Uterus (tissue), 2 donors: ENCODE data around the gene YJEFN3.

Experiments used
- CTCF ChIP-seq, 4 experiments: fragments of 200-600 bp in 2 of 4; fragments of 450-650 bp in 2 of 4; sonication (generic) in 2 of 4; IDR thresholded peaks; one replicate each; pipeline ENCODE4 v1.5.1; 2016 to 2019; ENCODE audit warnings: antibody characterized with exemption in 4 of 4, mild to moderate bottlenecking in 2 of 4, moderate library complexity in 1 of 4
- POLR2A ChIP-seq, 2 donors: fragments of 450-650 bp; IDR thresholded peaks; one replicate each; pipeline ENCODE4 v1.6.1; 2016; ENCODE audit warnings: antibody characterized with exemption in 2 of 2, mild to moderate bottlenecking in 1 of 2, moderate library complexity in 1 of 2

- no peak for TF ChIP-seq CTCF (IDR thresholded peaks at IDR 0.05)
- no peak for TF ChIP-seq POLR2A (IDR thresholded peaks at IDR 0.05)
These were observed 6.8 kb downstream of the YJEFN3 start for GRCh38 chr19:19535311-19536191.
